PC-9 (cell line): ENCODE data around the gene EIF5A. TPM values are rescaled to one million over a fixed set of nuclear protein-coding genes. Genes with fewer than 3 reads are reported as not detected.

Experiments
- BruUV-seq: library from RNA; stranded (reverse); fragments of 400-500 nt; replicated peaks from 2 replicates; lab custom pipeline; 2021; lab: Mats Ljungman, UMichigan
- CTCF ChIA-PET: fragments of 300-600 bp; sonication (Branson Sonifier 250); formaldehyde crosslinking; loops from one replicate; lab custom pipeline; 2022; ENCODE audit warnings: antibody characterized with exemption; lab: Charles Lee
- POLR2A ChIA-PET: fragments of 300-600 bp; sonication (Branson Sonifier 250); formaldehyde crosslinking; loops from one replicate; lab custom pipeline; 2022; ENCODE audit warnings: antibody characterized with exemption; ENCODE audit not compliant: unreplicated experiment; lab: Charles Lee
- DNase-seq, 2 experiments: peaks; one replicate each; pipeline versions ENCODE4 v3.0.0 to v3.0.0-alpha.2; 2015 to 2022; ENCODE audit warnings: mixed read lengths in 1 of 2
- H2AFZ ChIP-seq: fragments of 200-600 bp; sonication (generic); 2 replicates; pipeline ENCODE4 v1.8.1; 2017; ENCODE audit warnings: antibody characterized with exemption
- H3F3A ChIP-seq: fragments of 200-600 bp; sonication (generic); 2 replicates; pipeline ENCODE4 v1.8.1; 2017; ENCODE audit warnings: antibody characterized with exemption, mild to moderate bottlenecking, low read depth; ENCODE audit not compliant: insufficient read depth
- H3K27ac ChIP-seq: fragments of 200-600 bp; sonication (generic); 2 replicates; pipeline ENCODE4 v1.6.1; 2016; ENCODE audit warnings: mixed run types
- H3K27me3 ChIP-seq: fragments of 200-600 bp; sonication (generic); 2 replicates; pipeline ENCODE4 v1.6.1; 2016; ENCODE audit warnings: low read depth, mixed run types; ENCODE audit not compliant: insufficient read depth
- H3K36me3 ChIP-seq: fragments of 200-600 bp; sonication (generic); 2 replicates; pipeline ENCODE4 v1.6.1; 2016; ENCODE audit warnings: low read depth, mixed run types
- H3K4me1 ChIP-seq: fragments of 200-600 bp; sonication (generic); replicated peaks from 2 replicates; pipeline ENCODE4 v1.6.1; 2016; ENCODE audit warnings: mixed run types; ENCODE audit not compliant: insufficient read depth
- H3K4me2 ChIP-seq: fragments of 200-600 bp; sonication (generic); 2 replicates; pipeline ENCODE4 v1.6.1; 2017; ENCODE audit warnings: mixed run types
- H3K4me3 ChIP-seq: fragments of 200-600 bp; sonication (generic); 2 replicates; pipeline ENCODE4 v1.6.1; 2016; ENCODE audit warnings: mixed run types
- H3K79me2 ChIP-seq: fragments of 200-600 bp; sonication (generic); 2 replicates; pipeline ENCODE4 v1.6.1; 2017; ENCODE audit warnings: low read depth, mixed run types
- H3K9me2 ChIP-seq: fragments of 200-600 bp; sonication (generic); 2 replicates; pipeline ENCODE4 v1.8.1; 2017; ENCODE audit warnings: mild to moderate bottlenecking; ENCODE audit not compliant: insufficient read depth
- H3K9me3 ChIP-seq: fragments of 200-600 bp; sonication (generic); 2 replicates; pipeline ENCODE4 v1.8.1; 2016; ENCODE audit warnings: low read depth; ENCODE audit not compliant: insufficient read depth
- H4K20me1 ChIP-seq: fragments of 200-600 bp; sonication (generic); 2 replicates; pipeline ENCODE4 v1.8.1; 2017; ENCODE audit not compliant: insufficient read depth
- CTCF ChIP-seq: fragments of 200-600 bp; sonication (generic); conservative IDR thresholded peaks from 2 replicates; pipeline ENCODE4 v1.6.1; 2017; ENCODE audit warnings: mixed run types, antibody characterized with exemption, mild to moderate bottlenecking, moderate library complexity
- EZH2 ChIP-seq: fragments of 200-600 bp; sonication (generic); IDR thresholded peaks from 2 replicates; pipeline ENCODE4 v1.8.0; 2017; ENCODE audit warnings: antibody characterized with exemption, low read depth
- intact Hi-C: fragments of 100-400 bp; cut with micrococcal nuclease; formaldehyde crosslinking; loops from one replicate; pipeline ENCODE4 v1.10.0; 2022; ENCODE audit not compliant: unreplicated experiment
- total RNA-seq: library from RNA; stranded (reverse); gene quantifications from 2 replicates; pipeline ENCODE4 v1.2.3, GENCODE V29; 2021

EIF5A gene
- total RNA-seq, 1 experiment from 2014 or later = 1,298 TPM

- Histone ChIP-seq H3K4me3 (no peak overlapping the region), H3K4me1 (peaks cover 8% of the 10 kb centered on the region), H2AFZ (no peak overlapping the region), H3K4me2 (no peak overlapping the region), H3K36me3 (peaks cover 4% of the 10 kb centered on the region; the same call in 1 of the 2 replicates), H3K9me3 (no peaks in the 10 kb centered on the region), H3K79me2 (peaks cover 24% of the 10 kb centered on the region), H3K9me2 (no peaks in the 10 kb centered on the region), H3K27ac (no peak overlapping the region), H3F3A (0 out of 2 replicates have a peak, but pooled peaks cover 10% of the 10 kb centered on the region), H3K27me3 (no peaks in the 10 kb centered on the region), H4K20me1 (no peaks in the 10 kb centered on the region; the same call in 1 of the 2 replicates)
- TF ChIP-seq CTCF (peak; percentile 73), EZH2 (no peak)
- intact Hi-C loops = no loop called here
- peak in 1 of 2 experiments; percentile 53 for DNase-seq
- CTCF ChIA-PET = no interaction called here
- BruUV-seq = no TSS peak
- POLR2A ChIA-PET = no interaction called here
These were observed 16.5 kb downstream of the EIF5A start for GRCh38 chr17:7323731-7324437.

GRCh38 chr17:7324438-7324779 lies 17.0 kb downstream of the EIF5A start:
- peaks cover 8% of the 10 kb centered on the region for H3K4me1 ChIP-seq
- no TSS peak for BruUV-seq
- ChIA-PET POLR2A (no interaction called here), CTCF (no interaction called here)
- no peaks in the 10 kb centered on the region for H3K9me2 ChIP-seq
- TF ChIP-seq EZH2 (no peak), CTCF (peak; percentile 41; the same call in 1 of the 2 replicates)
- no peak overlapping the region for H3K27ac ChIP-seq
- DNase-seq = no peak
- H3K4me3 ChIP-seq = no peak overlapping the region
- H3K36me3 ChIP-seq = peaks cover 4% of the 10 kb centered on the region; the same call in 1 of the 2 replicates
- H3K79me2 ChIP-seq = peaks cover 25% of the 10 kb centered on the region
- no peaks in the 10 kb centered on the region for H3K27me3 ChIP-seq
- intact Hi-C loops = no loop called here
- 0 out of 2 replicates have a peak, but pooled peaks cover 10% of the 10 kb centered on the region for H3F3A ChIP-seq
- H3K9me3 ChIP-seq = no peaks in the 10 kb centered on the region
- no peak overlapping the region for H3K4me2 ChIP-seq
- H2AFZ ChIP-seq = no peak overlapping the region
- H4K20me1 ChIP-seq = no peaks in the 10 kb centered on the region; the same call in 1 of the 2 replicates

- Histone ChIP-seq H3K79me2 (peaks cover 25% of the 10 kb centered on the region), H4K20me1 (no peaks in the 10 kb centered on the region; the same call in 1 of the 2 replicates), H3K27ac (no peak overlapping the region), H3K4me1 (peaks cover 8% of the 10 kb centered on the region), H3K36me3 (peaks cover 4% of the 10 kb centered on the region; the same call in 1 of the 2 replicates), H3F3A (0 out of 2 replicates have a peak, but pooled peaks cover 8% of the 10 kb centered on the region), H2AFZ (no peak overlapping the region), H3K27me3 (no peaks in the 10 kb centered on the region), H3K9me2 (no peaks in the 10 kb centered on the region), H3K9me3 (no peaks in the 10 kb centered on the region), H3K4me3 (no peak overlapping the region), H3K4me2 (no peak overlapping the region)
- POLR2A ChIA-PET = no interaction called here
- intact Hi-C loops = no loop called here
- no TSS peak for BruUV-seq
- CTCF ChIA-PET = interaction anchor here (0.6 kb wide), 1 partner anchor 387 kb away, joined by 3 read pairs; no protein-coding TSS in a partner anchor
- no peak for DNase-seq
- TF ChIP-seq CTCF = no peak
- TF ChIP-seq EZH2 = no peak
These were observed 17.7 kb downstream of the EIF5A start for GRCh38 chr17:7325031-7325528.
